Panc1 (cell line): ENCODE data around the gene WNT11. TPM values are rescaled to one million over a fixed set of nuclear protein-coding genes. Genes with fewer than 3 reads are reported as not detected.

Source experiments
- ATAC-seq: fragments of 200-7000 bp; cut with Tn5 transposase; 2 replicates; pipeline ENCODE4 v1.9.1; 2020; ENCODE audit warnings: mild to moderate bottlenecking, moderate library complexity
- BruUV-seq: library from RNA; stranded (reverse); fragments of 400-500 nt; replicated peaks from 2 replicates; lab custom pipeline; 2021; lab: Mats Ljungman, UMichigan
- CTCF ChIA-PET: fragments of 300-600 bp; sonication (Branson Sonifier 250); formaldehyde crosslinking; loops from one replicate; lab custom pipeline; 2022; ENCODE audit warnings: antibody characterized with exemption; lab: Charles Lee
- POLR2A ChIA-PET: fragments of 300-600 bp; sonication (Branson Sonifier 250); formaldehyde crosslinking; loops from one replicate; lab custom pipeline; 2022; ENCODE audit warnings: antibody characterized with exemption; lab: Charles Lee
- DNase-seq: peaks from one replicate; pipeline ENCODE4 v3.0.0-alpha.2; 2010; ENCODE audit warnings: low read depth, low spot score
- H3K27ac ChIP-seq: 2 replicates; pipeline ENCODE4 v1.5.1; 2011; ENCODE audit warnings: mild to moderate bottlenecking, low read length, inconsistent platforms
- H3K27me3 ChIP-seq: fragments of 200-500 bp; sonication (Bioruptor generic); 2 replicates; pipeline ENCODE4 v1.6.0; 2014; ENCODE audit warnings: low read length, inconsistent platforms; ENCODE audit not compliant: control insufficient read depth, insufficient read depth
- H3K36me3 ChIP-seq: fragments of 200-500 bp; sonication (Bioruptor generic); 2 replicates; pipeline ENCODE4 v1.5.1; 2014; ENCODE audit warnings: inconsistent platforms, mild to moderate bottlenecking, low read length, moderate library complexity; ENCODE audit not compliant: control insufficient read depth, insufficient read depth
- H3K4me1 ChIP-seq: 2 replicates; pipeline ENCODE4 v1.5.1; 2011; ENCODE audit warnings: inconsistent platforms, mild to moderate bottlenecking, low read length, moderate library complexity; ENCODE audit not compliant: control insufficient read depth, insufficient read depth
- H3K4me3 ChIP-seq, 2 experiments: 2 replicates each; pipeline ENCODE4 v1.5.1; 2011 to 2012; ENCODE audit warnings: low read depth in 2 of 2, low read length in 2 of 2, mild to moderate bottlenecking in 2 of 2, inconsistent platforms in 1 of 2, moderate library complexity in 1 of 2
- H3K9me3 ChIP-seq: fragments of 200-500 bp; sonication (Bioruptor generic); 2 replicates; pipeline ENCODE4 v1.5.1; 2014; ENCODE audit warnings: low read depth, mild to moderate bottlenecking, inconsistent platforms, low read length, moderate library complexity; ENCODE audit not compliant: control insufficient read depth, insufficient read depth
- POLR2AphosphoS5 ChIP-seq: IDR thresholded peaks from 2 replicates; pipeline ENCODE4 v1.6.1; 2012; ENCODE audit warnings: mild to moderate bottlenecking, low read depth, low read length, moderate library complexity
- SIN3A ChIP-seq: IDR thresholded peaks from 2 replicates; pipeline ENCODE4 v1.6.1; 2012; ENCODE audit warnings: low read depth, mild to moderate bottlenecking, low read length, moderate library complexity, borderline replicate concordance; ENCODE audit not compliant: insufficient read depth
- TCF7L2 ChIP-seq: IDR thresholded peaks from 2 replicates; pipeline ENCODE4 v1.6.1; 2011; ENCODE audit warnings: mild to moderate bottlenecking, low read depth, low read length, inconsistent platforms
- in situ Hi-C: cut with HindIII; loops from 2 replicates; pipeline ENCODE4 v1.10.0; 2016; ENCODE audit warnings: low sequenced_read_pairs, low pct_unique_long_range_greater_than_20kb
- intact Hi-C: fragments of 100-400 bp; cut with micrococcal nuclease; formaldehyde crosslinking; loops from one replicate; pipeline ENCODE4 v1.10.0; 2022; ENCODE audit not compliant: unreplicated experiment
- total RNA-seq: library from RNA; stranded (reverse); gene quantifications from one replicate; pipeline ENCODE4 v1.2.1, GENCODE V29; 2021; ENCODE audit not compliant: unreplicated experiment
- TF ChIP-seq, protein P1 (sequence below), 2 experiments: IDR thresholded peaks; 2 replicates each; pipeline ENCODE4 v1.6.1; 2011 to 2012; ENCODE audit warnings: low read depth in 2 of 2, control low read depth in 1 of 2, low read length in 1 of 2, mild to moderate bottlenecking in 1 of 2, moderate library complexity in 1 of 2; ENCODE audit not compliant: insufficient read depth in 1 of 2
- TF ChIP-seq, protein P2 (sequence below): fragments of 450-650 bp; IDR thresholded peaks from 2 replicates; pipeline ENCODE4 v1.5.1; 2017; ENCODE audit warnings: mild to moderate bottlenecking

WNT11 gene
- total RNA-seq, 1 experiment from 2014 or later: 1.1 TPM

DNA sequence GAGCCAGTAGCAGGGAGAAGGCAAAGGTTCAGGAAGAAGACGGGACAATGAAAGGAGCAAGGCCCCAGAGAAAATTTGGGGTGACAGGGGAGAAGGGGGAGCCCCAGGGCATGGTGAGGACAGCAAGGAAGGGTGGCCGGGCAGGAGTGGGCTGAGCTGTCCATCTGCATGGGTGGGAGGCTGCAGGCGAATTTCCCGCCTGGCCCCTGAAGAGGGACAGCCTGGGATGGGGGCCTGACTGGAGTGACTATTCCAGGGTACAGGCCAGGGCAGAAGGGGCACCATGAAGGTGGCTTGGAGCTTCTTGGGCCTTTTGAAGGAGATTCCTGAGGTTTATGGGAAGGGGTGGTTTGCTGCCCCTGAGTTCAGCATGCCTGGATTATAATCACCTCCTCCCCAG, 56.2 kb downstream of the WNT11 start:
- TF ChIP-seq, protein P1, sequence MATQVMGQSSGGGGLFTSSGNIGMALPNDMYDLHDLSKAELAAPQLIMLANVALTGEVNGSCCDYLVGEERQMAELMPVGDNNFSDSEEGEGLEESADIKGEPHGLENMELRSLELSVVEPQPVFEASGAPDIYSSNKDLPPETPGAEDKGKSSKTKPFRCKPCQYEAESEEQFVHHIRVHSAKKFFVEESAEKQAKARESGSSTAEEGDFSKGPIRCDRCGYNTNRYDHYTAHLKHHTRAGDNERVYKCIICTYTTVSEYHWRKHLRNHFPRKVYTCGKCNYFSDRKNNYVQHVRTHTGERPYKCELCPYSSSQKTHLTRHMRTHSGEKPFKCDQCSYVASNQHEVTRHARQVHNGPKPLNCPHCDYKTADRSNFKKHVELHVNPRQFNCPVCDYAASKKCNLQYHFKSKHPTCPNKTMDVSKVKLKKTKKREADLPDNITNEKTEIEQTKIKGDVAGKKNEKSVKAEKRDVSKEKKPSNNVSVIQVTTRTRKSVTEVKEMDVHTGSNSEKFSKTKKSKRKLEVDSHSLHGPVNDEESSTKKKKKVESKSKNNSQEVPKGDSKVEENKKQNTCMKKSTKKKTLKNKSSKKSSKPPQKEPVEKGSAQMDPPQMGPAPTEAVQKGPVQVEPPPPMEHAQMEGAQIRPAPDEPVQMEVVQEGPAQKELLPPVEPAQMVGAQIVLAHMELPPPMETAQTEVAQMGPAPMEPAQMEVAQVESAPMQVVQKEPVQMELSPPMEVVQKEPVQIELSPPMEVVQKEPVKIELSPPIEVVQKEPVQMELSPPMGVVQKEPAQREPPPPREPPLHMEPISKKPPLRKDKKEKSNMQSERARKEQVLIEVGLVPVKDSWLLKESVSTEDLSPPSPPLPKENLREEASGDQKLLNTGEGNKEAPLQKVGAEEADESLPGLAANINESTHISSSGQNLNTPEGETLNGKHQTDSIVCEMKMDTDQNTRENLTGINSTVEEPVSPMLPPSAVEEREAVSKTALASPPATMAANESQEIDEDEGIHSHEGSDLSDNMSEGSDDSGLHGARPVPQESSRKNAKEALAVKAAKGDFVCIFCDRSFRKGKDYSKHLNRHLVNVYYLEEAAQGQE (IDR thresholded peaks at IDR 0.05; ENCODE audit: insufficient read depth in 1 of 2, low read depth in 2 of 2, low read length in 1 of 2): no peak
- TF ChIP-seq TCF7L2: no peak
- TF ChIP-seq, protein P2, sequence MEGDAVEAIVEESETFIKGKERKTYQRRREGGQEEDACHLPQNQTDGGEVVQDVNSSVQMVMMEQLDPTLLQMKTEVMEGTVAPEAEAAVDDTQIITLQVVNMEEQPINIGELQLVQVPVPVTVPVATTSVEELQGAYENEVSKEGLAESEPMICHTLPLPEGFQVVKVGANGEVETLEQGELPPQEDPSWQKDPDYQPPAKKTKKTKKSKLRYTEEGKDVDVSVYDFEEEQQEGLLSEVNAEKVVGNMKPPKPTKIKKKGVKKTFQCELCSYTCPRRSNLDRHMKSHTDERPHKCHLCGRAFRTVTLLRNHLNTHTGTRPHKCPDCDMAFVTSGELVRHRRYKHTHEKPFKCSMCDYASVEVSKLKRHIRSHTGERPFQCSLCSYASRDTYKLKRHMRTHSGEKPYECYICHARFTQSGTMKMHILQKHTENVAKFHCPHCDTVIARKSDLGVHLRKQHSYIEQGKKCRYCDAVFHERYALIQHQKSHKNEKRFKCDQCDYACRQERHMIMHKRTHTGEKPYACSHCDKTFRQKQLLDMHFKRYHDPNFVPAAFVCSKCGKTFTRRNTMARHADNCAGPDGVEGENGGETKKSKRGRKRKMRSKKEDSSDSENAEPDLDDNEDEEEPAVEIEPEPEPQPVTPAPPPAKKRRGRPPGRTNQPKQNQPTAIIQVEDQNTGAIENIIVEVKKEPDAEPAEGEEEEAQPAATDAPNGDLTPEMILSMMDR: no peak
- TF ChIP-seq POLR2AphosphoS5: no peak
- TF ChIP-seq SIN3A: no peak
- Histone ChIP-seq H3K36me3 (no peaks in the 10 kb centered on the region), H3K27me3 (no peaks in the 10 kb centered on the region), H3K4me3 (no peak overlapping the region), H3K27ac (no peak overlapping the region), H3K9me3 (no peaks in the 10 kb centered on the region), H3K4me1 (peaks cover 7% of the 10 kb centered on the region)
- ATAC-seq (no peak), DNase-seq (no peak)
- BruUV-seq: no TSS peak
- in situ Hi-C loops: no loop called here
- intact Hi-C loops: loop anchor here (10.0 kb wide), 1 partner anchor 345 kb away; no protein-coding TSS in a partner anchor
- POLR2A ChIA-PET: interaction anchor here (0.5 kb wide), 1 partner anchor 259 kb away, joined by 4 read pairs; no protein-coding TSS in a partner anchor
- CTCF ChIA-PET: no interaction called here

DNA sequence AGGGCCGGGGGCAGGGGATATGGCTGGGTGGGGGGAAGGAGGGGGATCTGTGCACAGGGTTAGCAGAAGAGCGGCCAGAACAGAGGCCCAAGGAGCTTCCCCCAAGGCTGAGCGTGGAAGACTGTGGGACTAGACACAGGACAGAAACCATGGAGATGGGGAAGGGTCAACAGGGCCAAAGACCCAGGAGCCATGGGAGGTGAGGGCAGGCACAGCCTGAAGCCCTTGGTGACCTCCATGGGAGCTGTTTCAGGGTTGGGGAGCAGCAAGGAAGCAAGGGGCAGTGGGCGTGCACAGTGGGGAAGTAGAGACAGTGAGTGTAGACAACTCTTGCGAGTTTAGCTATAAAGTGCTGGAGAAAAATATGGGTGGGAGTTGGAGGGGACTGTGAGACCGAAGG, 56.6 kb downstream of the WNT11 start:
- TF ChIP-seq, protein P1 (IDR thresholded peaks at IDR 0.05; ENCODE audit: insufficient read depth in 1 of 2, low read depth in 2 of 2, low read length in 1 of 2): no peak
- TF ChIP-seq TCF7L2: no peak
- TF ChIP-seq, protein P2: no peak
- TF ChIP-seq POLR2AphosphoS5: no peak
- no peak for TF ChIP-seq SIN3A
- Histone ChIP-seq H3K27ac (no peak overlapping the region), H3K4me1 (peaks cover 7% of the 10 kb centered on the region), H3K36me3 (no peaks in the 10 kb centered on the region), H3K9me3 (no peaks in the 10 kb centered on the region), H3K27me3 (no peaks in the 10 kb centered on the region), H3K4me3 (no peak overlapping the region)
- intact Hi-C loops (loop anchor here (10.0 kb wide), 1 partner anchor 345 kb away; no protein-coding TSS in a partner anchor), in situ Hi-C loops (no loop called here)
- DNase-seq (no peak), ATAC-seq (no peak)
- BruUV-seq: no TSS peak
- ChIA-PET POLR2A (interaction anchor here (0.5 kb wide), 1 partner anchor 259 kb away, joined by 4 read pairs; no protein-coding TSS in a partner anchor), CTCF (no interaction called here)
